HepG2 (cell line): ENCODE results near the gene ACSM3. TPM values are rescaled to one million over a fixed set of nuclear protein-coding genes. Genes with fewer than 3 reads are reported as not detected.

ENCODE experiments used
- ATRX ChIP-seq: sonication (generic); formaldehyde crosslinking; IDR thresholded peaks from 2 replicates; pipeline ENCODE4 v1.4.0; 2020; ENCODE audit warnings: missing genetic modification reagents, borderline replicate concordance
- EED ChIP-seq: sonication (generic); formaldehyde crosslinking; IDR thresholded peaks from 2 replicates; pipeline ENCODE4 v1.5.0; 2020; ENCODE audit warnings: mild to moderate bottlenecking, missing genetic modification reagents
- MZF1 ChIP-seq: sonication (generic); formaldehyde crosslinking; IDR thresholded peaks from 2 replicates; pipeline ENCODE4 v1.8.1; 2023; ENCODE audit warnings: mild to moderate bottlenecking, missing genetic modification reagents, borderline replicate concordance
- NFATC3 ChIP-seq: sonication (generic); formaldehyde crosslinking; IDR thresholded peaks from 2 replicates; pipeline ENCODE4 v1.5.1; 2020; ENCODE audit warnings: mild to moderate bottlenecking, missing genetic modification reagents
- NR2F1 ChIP-seq, 2 experiments: fragments of 450-650 bp in 1 of 2; formaldehyde crosslinking in 1 of 2; IDR thresholded peaks; 2 replicates each; pipeline versions ENCODE4 v1.5.0 to v1.6.1; 2016 to 2020; ENCODE audit warnings: mild to moderate bottlenecking in 1 of 2, missing compliant biosample characterization in 1 of 2, missing genetic modification reagents in 1 of 2, moderate library complexity in 1 of 2
- PAF1 ChIP-seq: IDR thresholded peaks from 2 replicates; pipeline ENCODE4 v1.6.1; 2016; ENCODE audit warnings: missing genetic modification reagents, missing compliant biosample characterization
- PAWR ChIP-seq: sonication (generic); formaldehyde crosslinking; IDR thresholded peaks from 2 replicates; pipeline ENCODE4 v1.4.0; 2020; ENCODE audit warnings: missing genetic modification reagents, mild to moderate bottlenecking, borderline replicate concordance
- RBM39 ChIP-seq: fragments of 200-400 bp; formaldehyde crosslinking; IDR thresholded peaks from one replicate; pipeline ENCODE4 v1.6.1; 2018; ENCODE audit warnings: antibody characterized with exemption, mild to moderate bottlenecking, low read depth, low read length; ENCODE audit not compliant: poor library complexity, severe bottlenecking
- ZFP36L2 ChIP-seq: sonication (generic); formaldehyde crosslinking; IDR thresholded peaks from 2 replicates; pipeline ENCODE4 v1.4.0; 2020; ENCODE audit warnings: missing genetic modification reagents
- ZNF138 ChIP-seq: sonication (generic); formaldehyde crosslinking; IDR thresholded peaks from 2 replicates; pipeline ENCODE4 v1.5.0; 2020; ENCODE audit warnings: mild to moderate bottlenecking, low read depth, missing genetic modification reagents
- ZNF17 ChIP-seq: sonication (generic); formaldehyde crosslinking; IDR thresholded peaks from 2 replicates; pipeline ENCODE4 v1.5.0; 2020; ENCODE audit warnings: mild to moderate bottlenecking, missing genetic modification reagents
- ZNF564 ChIP-seq: sonication (generic); formaldehyde crosslinking; IDR thresholded peaks from 2 replicates; pipeline ENCODE4 v1.8.1; 2023; ENCODE audit warnings: mild to moderate bottlenecking, missing genetic modification reagents
- ZNF614 ChIP-seq: IDR thresholded peaks from 2 replicates; pipeline ENCODE4 v1.6.1; 2018; ENCODE audit warnings: missing biosample characterization, missing genetic modification reagents, inconsistent platforms, borderline replicate concordance
- ZNF839 ChIP-seq: sonication (generic); formaldehyde crosslinking; IDR thresholded peaks from 2 replicates; pipeline ENCODE4 v1.4.0; 2020; ENCODE audit warnings: missing genetic modification reagents, mild to moderate bottlenecking, borderline replicate concordance
- polyA plus RNA-seq, 8 experiments: library from polyadenylated mRNA; depleted of rRNA in 3 of 8; stranded (reverse) in 7 of 8; unstranded in 1 of 8; fragments of >200 nt; fragmentation: Illumina TruSeq in 4 of 8; extraction: Trizol in 4 of 8; gene quantifications; 2 replicates each; pipeline versions ENCODE4 v1.2.1 to v1.2.3, GENCODE V29; 2011 to 2016; ENCODE audit warnings: low read depth in 4 of 8, missing spikeins in 1 of 8, mixed read lengths in 1 of 8; ENCODE audit not compliant: insufficient read depth in 1 of 8
- total RNA-seq, 5 experiments: library from RNA; depleted of rRNA; stranded (reverse); fragments of >200 nt; fragmentation: Illumina TruSeq; extraction: Trizol; gene quantifications; 2 replicates each; pipeline ENCODE4 v1.2.3, GENCODE V29; 2016; ENCODE audit warnings: low read depth in 1 of 5
- TF ChIP-seq, protein P1 (sequence below): sonication (generic); formaldehyde crosslinking; IDR thresholded peaks from 2 replicates; pipeline ENCODE4 v1.5.0; 2020; ENCODE audit warnings: mild to moderate bottlenecking, missing genetic modification reagents, moderate library complexity
- TF ChIP-seq, protein P2 (sequence below): sonication (generic); formaldehyde crosslinking; IDR thresholded peaks from 2 replicates; pipeline ENCODE4 v1.4.0; 2020; ENCODE audit warnings: missing genetic modification reagents, borderline replicate concordance
- TF ChIP-seq, protein P3 (sequence below): sonication (generic); formaldehyde crosslinking; IDR thresholded peaks from 2 replicates; pipeline ENCODE4 v1.4.0; 2020; ENCODE audit warnings: mild to moderate bottlenecking, missing genetic modification reagents
- TF ChIP-seq, protein P4 (sequence below): IDR thresholded peaks from 2 replicates; pipeline ENCODE4 v1.6.1; 2018; ENCODE audit warnings: missing genetic modification reagents
- TF ChIP-seq, protein P5 (sequence below): sonication (generic); formaldehyde crosslinking; IDR thresholded peaks from 2 replicates; pipeline ENCODE4 v1.4.0; 2020; ENCODE audit warnings: missing genetic modification reagents, borderline replicate concordance

Gene ACSM3
- total and polyA plus RNA-seq, 2 of the 13 experiments (the other 11 are each of a cell fraction or from before 2014, with no cell fraction given): 74.0 to 108 TPM

DNA sequence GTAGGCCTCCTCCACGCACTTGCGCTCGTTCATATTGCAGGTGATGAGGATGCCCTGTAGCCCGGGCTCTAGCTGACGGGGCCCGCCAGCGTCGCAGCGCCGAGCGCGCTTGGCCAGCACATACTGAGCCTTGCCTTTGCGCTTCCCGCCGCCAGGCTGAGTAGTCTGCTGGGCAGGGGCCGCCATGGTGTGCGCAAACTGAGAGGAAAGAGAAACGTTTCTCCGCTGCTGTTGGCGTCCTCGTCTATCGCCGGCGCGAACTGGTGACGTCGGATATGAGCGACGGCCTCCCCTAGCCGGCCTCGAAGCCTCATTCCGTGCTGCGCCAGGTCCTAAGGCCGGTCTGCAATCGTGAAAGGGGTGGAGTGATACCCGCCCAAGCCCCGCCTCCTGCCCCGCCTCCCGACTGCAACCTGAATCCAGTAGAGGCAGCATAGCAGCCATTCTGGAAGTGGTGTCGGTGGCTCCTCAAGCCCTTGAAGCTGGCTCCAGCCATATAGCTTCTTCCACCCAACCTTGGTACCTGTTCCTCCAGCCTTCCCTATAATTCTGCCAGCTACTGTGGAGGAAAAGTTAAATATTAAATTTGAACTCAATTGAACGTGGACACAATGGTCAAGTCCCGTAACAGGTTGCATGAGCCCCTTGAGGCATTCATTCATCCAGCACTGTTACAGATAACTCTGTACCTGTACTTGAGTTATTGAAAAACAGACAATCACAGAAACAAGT, 22.1 kb upstream of the ACSM3 start, which contains the start of gene THUMPD1 (continued):
- TF ChIP-seq, protein P1, sequence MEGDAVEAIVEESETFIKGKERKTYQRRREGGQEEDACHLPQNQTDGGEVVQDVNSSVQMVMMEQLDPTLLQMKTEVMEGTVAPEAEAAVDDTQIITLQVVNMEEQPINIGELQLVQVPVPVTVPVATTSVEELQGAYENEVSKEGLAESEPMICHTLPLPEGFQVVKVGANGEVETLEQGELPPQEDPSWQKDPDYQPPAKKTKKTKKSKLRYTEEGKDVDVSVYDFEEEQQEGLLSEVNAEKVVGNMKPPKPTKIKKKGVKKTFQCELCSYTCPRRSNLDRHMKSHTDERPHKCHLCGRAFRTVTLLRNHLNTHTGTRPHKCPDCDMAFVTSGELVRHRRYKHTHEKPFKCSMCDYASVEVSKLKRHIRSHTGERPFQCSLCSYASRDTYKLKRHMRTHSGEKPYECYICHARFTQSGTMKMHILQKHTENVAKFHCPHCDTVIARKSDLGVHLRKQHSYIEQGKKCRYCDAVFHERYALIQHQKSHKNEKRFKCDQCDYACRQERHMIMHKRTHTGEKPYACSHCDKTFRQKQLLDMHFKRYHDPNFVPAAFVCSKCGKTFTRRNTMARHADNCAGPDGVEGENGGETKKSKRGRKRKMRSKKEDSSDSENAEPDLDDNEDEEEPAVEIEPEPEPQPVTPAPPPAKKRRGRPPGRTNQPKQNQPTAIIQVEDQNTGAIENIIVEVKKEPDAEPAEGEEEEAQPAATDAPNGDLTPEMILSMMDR: peak; percentile 57; the same call in 1 of the 2 replicates
- peak; percentile 91 for TF ChIP-seq RBM39
- no peak for TF ChIP-seq ZNF17 (CRISPR knock-in tag)
- TF ChIP-seq EED: peak; percentile 73; the same call in 1 of the 2 replicates
- TF ChIP-seq PAF1 (CRISPR knock-in tag): peak; percentile 94
- TF ChIP-seq NR2F1 (CRISPR knock-in tag; IDR thresholded peaks at IDR 0.05): peak in 1 of 2 experiments; percentile 57; a peak in 1 of 4 replicates
- TF ChIP-seq, protein P2, sequence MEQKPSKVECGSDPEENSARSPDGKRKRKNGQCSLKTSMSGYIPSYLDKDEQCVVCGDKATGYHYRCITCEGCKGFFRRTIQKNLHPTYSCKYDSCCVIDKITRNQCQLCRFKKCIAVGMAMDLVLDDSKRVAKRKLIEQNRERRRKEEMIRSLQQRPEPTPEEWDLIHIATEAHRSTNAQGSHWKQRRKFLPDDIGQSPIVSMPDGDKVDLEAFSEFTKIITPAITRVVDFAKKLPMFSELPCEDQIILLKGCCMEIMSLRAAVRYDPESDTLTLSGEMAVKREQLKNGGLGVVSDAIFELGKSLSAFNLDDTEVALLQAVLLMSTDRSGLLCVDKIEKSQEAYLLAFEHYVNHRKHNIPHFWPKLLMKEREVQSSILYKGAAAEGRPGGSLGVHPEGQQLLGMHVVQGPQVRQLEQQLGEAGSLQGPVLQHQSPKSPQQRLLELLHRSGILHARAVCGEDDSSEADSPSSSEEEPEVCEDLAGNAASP (CRISPR knock-in tag): peak; percentile 63
- TF ChIP-seq, protein P3, sequence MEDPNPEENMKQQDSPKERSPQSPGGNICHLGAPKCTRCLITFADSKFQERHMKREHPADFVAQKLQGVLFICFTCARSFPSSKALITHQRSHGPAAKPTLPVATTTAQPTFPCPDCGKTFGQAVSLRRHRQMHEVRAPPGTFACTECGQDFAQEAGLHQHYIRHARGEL (CRISPR knock-in tag): peak; percentile 29; the same call in 1 of the 2 replicates
- TF ChIP-seq ZNF614: peak; percentile 87; the same call in 1 of the 2 replicates
- no peak for TF ChIP-seq PAWR (CRISPR knock-in tag)
- peak; percentile 97 for TF ChIP-seq MZF1 (CRISPR knock-in tag)
- peak; percentile 75; the same call in 1 of the 2 replicates for TF ChIP-seq ZFP36L2 (CRISPR knock-in tag)
- TF ChIP-seq ATRX (CRISPR knock-in tag): peak; percentile 92; the same call in 1 of the 2 replicates
- peak; percentile 80; the same call in 1 of the 2 replicates for TF ChIP-seq ZNF564 (CRISPR knock-in tag)
- TF ChIP-seq, protein P4, sequence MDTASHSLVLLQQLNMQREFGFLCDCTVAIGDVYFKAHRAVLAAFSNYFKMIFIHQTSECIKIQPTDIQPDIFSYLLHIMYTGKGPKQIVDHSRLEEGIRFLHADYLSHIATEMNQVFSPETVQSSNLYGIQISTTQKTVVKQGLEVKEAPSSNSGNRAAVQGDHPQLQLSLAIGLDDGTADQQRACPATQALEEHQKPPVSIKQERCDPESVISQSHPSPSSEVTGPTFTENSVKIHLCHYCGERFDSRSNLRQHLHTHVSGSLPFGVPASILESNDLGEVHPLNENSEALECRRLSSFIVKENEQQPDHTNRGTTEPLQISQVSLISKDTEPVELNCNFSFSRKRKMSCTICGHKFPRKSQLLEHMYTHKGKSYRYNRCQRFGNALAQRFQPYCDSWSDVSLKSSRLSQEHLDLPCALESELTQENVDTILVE (CRISPR knock-in tag): peak; percentile 96
- 0 out of 2 replicates have a peak, but pooled peaks have one; percentile 19 for TF ChIP-seq NFATC3 (CRISPR knock-in tag)
- TF ChIP-seq, protein P5, sequence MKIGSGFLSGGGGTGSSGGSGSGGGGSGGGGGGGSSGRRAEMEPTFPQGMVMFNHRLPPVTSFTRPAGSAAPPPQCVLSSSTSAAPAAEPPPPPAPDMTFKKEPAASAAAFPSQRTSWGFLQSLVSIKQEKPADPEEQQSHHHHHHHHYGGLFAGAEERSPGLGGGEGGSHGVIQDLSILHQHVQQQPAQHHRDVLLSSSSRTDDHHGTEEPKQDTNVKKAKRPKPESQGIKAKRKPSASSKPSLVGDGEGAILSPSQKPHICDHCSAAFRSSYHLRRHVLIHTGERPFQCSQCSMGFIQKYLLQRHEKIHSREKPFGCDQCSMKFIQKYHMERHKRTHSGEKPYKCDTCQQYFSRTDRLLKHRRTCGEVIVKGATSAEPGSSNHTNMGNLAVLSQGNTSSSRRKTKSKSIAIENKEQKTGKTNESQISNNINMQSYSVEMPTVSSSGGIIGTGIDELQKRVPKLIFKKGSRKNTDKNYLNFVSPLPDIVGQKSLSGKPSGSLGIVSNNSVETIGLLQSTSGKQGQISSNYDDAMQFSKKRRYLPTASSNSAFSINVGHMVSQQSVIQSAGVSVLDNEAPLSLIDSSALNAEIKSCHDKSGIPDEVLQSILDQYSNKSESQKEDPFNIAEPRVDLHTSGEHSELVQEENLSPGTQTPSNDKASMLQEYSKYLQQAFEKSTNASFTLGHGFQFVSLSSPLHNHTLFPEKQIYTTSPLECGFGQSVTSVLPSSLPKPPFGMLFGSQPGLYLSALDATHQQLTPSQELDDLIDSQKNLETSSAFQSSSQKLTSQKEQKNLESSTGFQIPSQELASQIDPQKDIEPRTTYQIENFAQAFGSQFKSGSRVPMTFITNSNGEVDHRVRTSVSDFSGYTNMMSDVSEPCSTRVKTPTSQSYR (CRISPR knock-in tag): peak; percentile 62; the same call in 1 of the 2 replicates
- peak; percentile 29; the same call in 1 of the 2 replicates for TF ChIP-seq ZNF839 (CRISPR knock-in tag)
- TF ChIP-seq ZNF138 (CRISPR knock-in tag): peak; percentile 92
